Tibial nerve (tissue), 4 donors: Measurements from ENCODE around the gene RBM33. TPM values are rescaled to one million over a fixed set of nuclear protein-coding genes. Genes with fewer than 3 reads are reported as not detected.

Experiments
- DNase-seq, 2 donors: peaks; one replicate each; pipeline ENCODE4 v3.0.0-alpha.2; 2019; ENCODE audit warnings: low spot score in 2 of 2
- H3K27ac ChIP-seq, 4 donors: fragments of 200-600 bp; sonication (generic) in 3 of 4; one replicate each; pipeline ENCODE4 v1.5.1; 2017 to 2019; ENCODE audit warnings: mild to moderate bottlenecking in 1 of 4
- H3K27me3 ChIP-seq, 2 donors: fragments of 200-600 bp; sonication (generic) in 1 of 2; one replicate each; pipeline versions ENCODE4 v1.5.1 to v1.6.0; 2017 to 2019
- H3K36me3 ChIP-seq, 3 donors: fragments of 200-600 bp; sonication (generic); one replicate each; pipeline ENCODE4 v1.5.1; 2018 to 2019
- H3K4me1 ChIP-seq, 4 donors: fragments of 200-600 bp; sonication (generic) in 3 of 4; one replicate each; pipeline ENCODE4 v1.5.1; 2017 to 2019
- H3K4me3 ChIP-seq, 4 donors: fragments of 200-600 bp; sonication (generic) in 3 of 4; one replicate each; pipeline ENCODE4 v1.5.1; 2017 to 2019; ENCODE audit warnings: mild to moderate bottlenecking in 1 of 4, moderate library complexity in 1 of 4
- H3K9me3 ChIP-seq, 4 donors: fragments of 200-600 bp; sonication (generic) in 3 of 4; one replicate each; pipeline ENCODE4 v1.5.1; 2017 to 2019
- EP300 ChIP-seq, 2 donors: sonication (generic); formaldehyde crosslinking; IDR thresholded peaks; one replicate each; pipeline ENCODE4 v1.6.1; 2017; ENCODE audit warnings: antibody characterized with exemption in 2 of 2, mild to moderate bottlenecking in 1 of 2
- POLR2A ChIP-seq, 2 donors: fragments of 450-650 bp; IDR thresholded peaks; one replicate each; pipeline ENCODE4 v1.6.1; 2017; ENCODE audit warnings: antibody characterized with exemption in 2 of 2, mild to moderate bottlenecking in 2 of 2, moderate library complexity in 2 of 2
- WGBS, 2 donors: methylation state at CpG; one replicate each; pipeline ENCODE4 v1.1.5; 2018; 5-methylcytosine and 5-hydroxymethylcytosine counted together
- total RNA-seq, 4 donors: library from RNA; depleted of rRNA; stranded (reverse); fragments of >200 nt; gene quantifications; one replicate each; pipeline ENCODE4 v1.1.0, GENCODE V29; 2016
- TF ChIP-seq, protein P1 (sequence below), 5 experiments: fragments of 200-600 bp in 3 of 5; fragments of 450-650 bp in 2 of 5; sonication (generic) in 3 of 5; IDR thresholded peaks; one replicate each; pipeline ENCODE4 v1.5.1; 2016 to 2019; ENCODE audit warnings: antibody characterized with exemption in 5 of 5, mild to moderate bottlenecking in 3 of 5, moderate library complexity in 2 of 5

The RBM33 gene
- total RNA-seq, 4 donors from 2014 or later: 85.0 to 92.4 (median 88.3) TPM

DNA sequence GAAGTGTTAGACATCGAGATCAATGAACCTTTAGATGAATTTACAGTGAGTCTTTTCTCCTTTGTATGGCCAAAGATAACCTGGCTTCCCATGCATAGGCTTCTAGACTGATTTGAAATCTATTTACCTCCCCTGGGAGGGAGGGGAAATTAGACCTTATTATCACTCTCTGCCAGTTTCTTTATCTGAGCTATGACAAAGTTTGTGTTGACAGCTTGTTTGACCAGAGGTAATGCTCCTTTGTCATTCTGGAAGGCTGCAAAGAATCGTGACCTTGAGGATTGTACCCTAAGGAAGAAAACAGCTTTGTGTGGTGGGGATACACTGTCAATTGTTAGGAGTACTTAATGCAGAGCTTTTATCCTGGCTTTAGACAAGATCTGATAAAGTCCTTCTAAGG is 36.4 kb downstream of the RBM33 start:
- 85 to 87% methylated on average over 2 of the region's 2 CpGs for WGBS, 2 donors
- peaks cover 0 to 38% (median 0%) of the 10 kb centered on the region in 3 donors for H3K36me3 ChIP-seq
- H3K27ac ChIP-seq: no peak overlapping the region
- H3K4me1 ChIP-seq: peaks cover 0 to 38% (median 2%) of the 10 kb centered on the region in 4 donors
- H3K9me3 ChIP-seq: no peaks in the 10 kb centered on the region
- TF ChIP-seq, protein P1, sequence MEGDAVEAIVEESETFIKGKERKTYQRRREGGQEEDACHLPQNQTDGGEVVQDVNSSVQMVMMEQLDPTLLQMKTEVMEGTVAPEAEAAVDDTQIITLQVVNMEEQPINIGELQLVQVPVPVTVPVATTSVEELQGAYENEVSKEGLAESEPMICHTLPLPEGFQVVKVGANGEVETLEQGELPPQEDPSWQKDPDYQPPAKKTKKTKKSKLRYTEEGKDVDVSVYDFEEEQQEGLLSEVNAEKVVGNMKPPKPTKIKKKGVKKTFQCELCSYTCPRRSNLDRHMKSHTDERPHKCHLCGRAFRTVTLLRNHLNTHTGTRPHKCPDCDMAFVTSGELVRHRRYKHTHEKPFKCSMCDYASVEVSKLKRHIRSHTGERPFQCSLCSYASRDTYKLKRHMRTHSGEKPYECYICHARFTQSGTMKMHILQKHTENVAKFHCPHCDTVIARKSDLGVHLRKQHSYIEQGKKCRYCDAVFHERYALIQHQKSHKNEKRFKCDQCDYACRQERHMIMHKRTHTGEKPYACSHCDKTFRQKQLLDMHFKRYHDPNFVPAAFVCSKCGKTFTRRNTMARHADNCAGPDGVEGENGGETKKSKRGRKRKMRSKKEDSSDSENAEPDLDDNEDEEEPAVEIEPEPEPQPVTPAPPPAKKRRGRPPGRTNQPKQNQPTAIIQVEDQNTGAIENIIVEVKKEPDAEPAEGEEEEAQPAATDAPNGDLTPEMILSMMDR (IDR thresholded peaks at IDR 0.05): no peak
- TF ChIP-seq EP300 (IDR thresholded peaks at IDR 0.05) (no peak), POLR2A (IDR thresholded peaks at IDR 0.05) (no peak)
- H3K27me3 ChIP-seq: no peaks in the 10 kb centered on the region
- H3K4me3 ChIP-seq: no peak overlapping the region
- no peak for DNase-seq

DNA sequence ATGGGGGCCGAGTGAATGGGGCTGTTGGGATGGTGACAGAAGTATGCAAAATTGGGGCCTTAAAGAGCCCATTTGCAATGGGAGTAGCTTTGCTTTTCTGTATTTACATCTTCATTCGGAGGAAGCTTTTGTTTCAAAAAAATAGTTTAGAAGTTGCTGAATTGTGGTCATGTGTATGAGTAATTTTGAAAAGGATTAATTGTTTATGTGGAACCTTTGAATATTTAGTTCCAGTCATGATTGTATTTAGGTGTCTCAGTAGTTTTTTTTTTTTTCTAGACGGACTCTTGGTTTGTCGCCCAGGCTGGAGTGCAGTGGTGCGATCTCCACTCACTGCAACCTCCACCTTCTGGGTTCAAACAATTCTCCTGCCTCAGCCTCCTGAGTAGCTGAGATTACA is 37.2 kb downstream of the RBM33 start:
- 88 to 89% methylated on average over 5 of the region's 5 CpGs for WGBS, 2 donors
- no peak for TF ChIP-seq POLR2A (IDR thresholded peaks at IDR 0.05)
- TF ChIP-seq EP300 (IDR thresholded peaks at IDR 0.05): no peak
- TF ChIP-seq, protein P1 (IDR thresholded peaks at IDR 0.05): no peak
- peaks cover 0 to 45% (median 0%) of the 10 kb centered on the region in 3 donors for H3K36me3 ChIP-seq

GRCh38 chr7:155682484-155682883 is 38.0 kb downstream of the RBM33 start:
- H3K36me3 ChIP-seq: peaks cover 0 to 50% (median 0%) of the 10 kb centered on the region in 3 donors
- TF ChIP-seq, protein P1 (IDR thresholded peaks at IDR 0.05): no peak
- TF ChIP-seq EP300 (IDR thresholded peaks at IDR 0.05): no peak
- TF ChIP-seq POLR2A (IDR thresholded peaks at IDR 0.05): no peak
- no peaks in the 10 kb centered on the region for H3K27me3 ChIP-seq
- no peak overlapping the region for H3K27ac ChIP-seq
- H3K9me3 ChIP-seq: no peaks in the 10 kb centered on the region
- H3K4me3 ChIP-seq: no peak overlapping the region
- no peak for DNase-seq
- peaks cover 0 to 21% (median 2%) of the 10 kb centered on the region in 4 donors for H3K4me1 ChIP-seq
- 92 to 93% methylated on average over 5 of the region's 5 CpGs for WGBS, 2 donors

More for the DNA sequence above, 37.2 kb downstream of the RBM33 start:
- DNase-seq: no peak
- no peaks in the 10 kb centered on the region for H3K9me3 ChIP-seq
- H3K4me3 ChIP-seq: no peak overlapping the region
- peaks cover 0 to 30% (median 2%) of the 10 kb centered on the region in 4 donors for H3K4me1 ChIP-seq
- H3K27ac ChIP-seq: no peak overlapping the region
- no peaks in the 10 kb centered on the region for H3K27me3 ChIP-seq

DNA sequence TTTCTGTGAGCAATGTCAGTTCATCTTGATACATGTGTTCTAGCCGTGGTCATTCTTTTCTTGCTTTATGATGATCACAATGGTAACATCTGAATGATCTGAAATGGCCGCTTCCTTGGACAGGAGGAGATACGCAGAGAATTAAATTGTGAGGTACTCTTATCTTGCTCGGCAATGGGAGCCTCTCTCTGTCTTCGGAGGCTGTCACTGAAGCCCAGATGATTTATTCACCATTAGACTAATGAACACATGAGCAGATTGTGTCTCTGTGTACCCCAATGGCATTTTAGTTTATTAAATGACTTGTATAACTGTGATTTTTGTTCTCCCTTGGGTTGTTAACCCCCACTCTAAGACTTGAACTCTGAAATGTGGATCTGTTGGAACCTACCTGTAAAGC is 38.6 kb downstream of the RBM33 start:
- TF ChIP-seq POLR2A (IDR thresholded peaks at IDR 0.05) (no peak), EP300 (IDR thresholded peaks at IDR 0.05) (no peak)
- TF ChIP-seq, protein P1 (IDR thresholded peaks at IDR 0.05): no peak
- WGBS, 2 donors: 95% methylated on average over 5 of the region's 5 CpGs
- Histone ChIP-seq H3K27ac (no peak overlapping the region), H3K9me3 (no peaks in the 10 kb centered on the region), H3K36me3 (peaks cover 0 to 50% (median 0%) of the 10 kb centered on the region in 3 donors), H3K27me3 (no peaks in the 10 kb centered on the region), H3K4me1 (peaks cover 0 to 21% (median 2%) of the 10 kb centered on the region in 4 donors), H3K4me3 (no peak overlapping the region)
- DNase-seq: no peak

- H3K36me3 ChIP-seq: peaks cover 0 to 50% (median 0%) of the 10 kb centered on the region in 3 donors
- no peaks in the 10 kb centered on the region for H3K9me3 ChIP-seq
- H3K27ac ChIP-seq: no peak overlapping the region
- TF ChIP-seq, protein P1 (IDR thresholded peaks at IDR 0.05): no peak
- TF ChIP-seq POLR2A (IDR thresholded peaks at IDR 0.05) (no peak), EP300 (IDR thresholded peaks at IDR 0.05) (no peak)
- H3K27me3 ChIP-seq: no peaks in the 10 kb centered on the region
- no peak for DNase-seq
- WGBS, 2 donors: 85 to 87% methylated on average over 4 of the region's 4 CpGs
- H3K4me1 ChIP-seq: peaks cover 0 to 18% (median 2%) of the 10 kb centered on the region in 4 donors
- no peak overlapping the region for H3K4me3 ChIP-seq
These were observed 39.3 kb downstream of the RBM33 start for GRCh38 chr7:155683714-155684113.
